H1 (cell line): ENCODE results near the gene ARHGAP27. TPM values are rescaled to one million over a fixed set of nuclear protein-coding genes. Genes with fewer than 3 reads are reported as not detected.

ENCODE experiments used
- CTCF ChIA-PET: fragments of 300-600 bp; sonication (Branson Sonifier 250); formaldehyde crosslinking; loops from one replicate; lab custom pipeline; 2021; ENCODE audit not compliant: partially characterized antibody; lab: Charles Lee
- POLR2A ChIA-PET: fragments of 300-600 bp; sonication (Branson Sonifier 250); formaldehyde crosslinking; loops from one replicate; lab custom pipeline; 2021; ENCODE audit warnings: inconsistent platforms; ENCODE audit not compliant: partially characterized antibody; lab: Charles Lee
- DNase-seq, 2 experiments: peaks; one replicate each; pipeline versions ENCODE4 v3.0.0 to v3.0.0-alpha.2; 2010 to 2022; ENCODE audit warnings: low spot score in 2 of 2, low read depth in 1 of 2, mixed read lengths in 1 of 2
- FAIRE-seq: peaks from 2 replicates; lab custom pipeline; 2011; peaks lifted over from hg19 to GRCh38; lab: Jason Lieb, UNC
- H2AFZ ChIP-seq: 2 replicates; pipeline ENCODE4 v1.8.1; 2012; ENCODE audit warnings: low read length, inconsistent platforms
- H2AK5ac ChIP-seq: 2 replicates; pipeline ENCODE4 v1.6.1; 2013; ENCODE audit warnings: low read depth, low read length
- H2BK120ac ChIP-seq: replicated peaks from 2 replicates; pipeline ENCODE3; 2013; ENCODE audit warnings: low read depth, low read length, inconsistent platforms
- H2BK12ac ChIP-seq: 2 replicates; pipeline ENCODE4 v1.6.1; 2013; ENCODE audit warnings: low read depth, low read length
- H2BK15ac ChIP-seq: 2 replicates; pipeline ENCODE4 v1.6.1; 2013; ENCODE audit warnings: low read length
- H2BK20ac ChIP-seq: 2 replicates; pipeline ENCODE4 v1.6.1; 2013; ENCODE audit warnings: low read length
- H2BK5ac ChIP-seq: 2 replicates; pipeline ENCODE4 v1.6.1; 2013; ENCODE audit warnings: low read depth, low read length
- H3K14ac ChIP-seq: 2 replicates; pipeline ENCODE4 v1.6.1; 2013; ENCODE audit warnings: inconsistent platforms; ENCODE audit not compliant: insufficient read length
- H3K18ac ChIP-seq: 2 replicates; pipeline ENCODE4 v1.6.1; 2013; ENCODE audit warnings: low read length; ENCODE audit errors: extremely low read depth
- H3K23ac ChIP-seq: 2 replicates; pipeline ENCODE4 v1.6.1; 2013; ENCODE audit warnings: inconsistent platforms; ENCODE audit not compliant: insufficient read length
- H3K23me2 ChIP-seq: 2 replicates; pipeline ENCODE4 v1.6.1; 2013; ENCODE audit warnings: low read depth, low read length
- H3K27ac ChIP-seq: 2 replicates; pipeline ENCODE4 v1.6.1; 2011; ENCODE audit warnings: low read depth, low read length, inconsistent platforms
- H3K27me3 ChIP-seq, 4 experiments: replicated peaks in 1 of 4; 1 replicate in 1 of 4; 2 replicates in 3 of 4; pipeline versions ENCODE4 v1.6.1 to v1.8.1; 2011 to 2013; ENCODE audit warnings: low read length in 3 of 4, mild to moderate bottlenecking in 3 of 4, inconsistent platforms in 2 of 4, mixed read lengths in 2 of 4, moderate library complexity in 1 of 4; ENCODE audit not compliant: control insufficient read depth in 3 of 4, insufficient read depth in 3 of 4; ENCODE audit errors: extremely low read depth in 1 of 4
- H3K36me3 ChIP-seq, 4 experiments: 2 replicates each; pipeline versions ENCODE4 v1.6.1 to v1.8.1; 2011 to 2013; ENCODE audit warnings: mild to moderate bottlenecking in 4 of 4, low read length in 3 of 4, moderate library complexity in 2 of 4, control low read depth in 1 of 4, inconsistent platforms in 1 of 4; ENCODE audit not compliant: insufficient read depth in 4 of 4, control insufficient read depth in 2 of 4
- H3K4ac ChIP-seq: replicated peaks from 2 replicates; pipeline ENCODE3; 2013; ENCODE audit warnings: low read length, low read depth, mixed read lengths, inconsistent platforms; ENCODE audit not compliant: insufficient read length
- H3K4me1 ChIP-seq, 4 experiments: replicated peaks in 1 of 4; 1 replicate in 1 of 4; 2 replicates in 3 of 4; pipeline versions ENCODE4 v1.6.1 to v1.8.1; 2011 to 2013; ENCODE audit warnings: low read length in 3 of 4, inconsistent platforms in 2 of 4, mixed read lengths in 1 of 4; ENCODE audit not compliant: insufficient read depth in 4 of 4, control insufficient read depth in 3 of 4
- H3K4me2 ChIP-seq, 2 experiments: 2 replicates each; pipeline versions ENCODE4 v1.6.1 to v1.8.1; 2011 to 2013; ENCODE audit warnings: low read depth in 2 of 2, low read length in 2 of 2, control low read depth in 1 of 2, inconsistent platforms in 1 of 2, mild to moderate bottlenecking in 1 of 2; ENCODE audit not compliant: insufficient read depth in 1 of 2
- H3K4me3 ChIP-seq, 4 experiments: fragments of 200-600, 300-600 bp in 1 of 4; sonication (generic), shearing (Covaris generic), sonication (Bioruptor Twin) in 1 of 4; 2 replicates each; pipeline versions ENCODE4 v1.5.1 to v1.8.1; 2011 to 2016; ENCODE audit warnings: low read length in 4 of 4, low read depth in 3 of 4, control low read depth in 2 of 4, inconsistent platforms in 2 of 4, mild to moderate bottlenecking in 2 of 4, mixed read lengths in 1 of 4, moderate library complexity in 1 of 4; ENCODE audit not compliant: insufficient read depth in 2 of 4; ENCODE audit errors: extremely low read depth in 1 of 4
- H3K56ac ChIP-seq: replicated peaks from 2 replicates; pipeline ENCODE3; 2013; ENCODE audit warnings: low read depth, mild to moderate bottlenecking, mixed read lengths, low read length, inconsistent platforms; ENCODE audit not compliant: insufficient read length
- H3K79me1 ChIP-seq: 2 replicates; pipeline ENCODE4 v1.6.1; 2013; ENCODE audit warnings: low read depth, low read length, control low read depth
- H3K79me2 ChIP-seq, 2 experiments: 2 replicates each; pipeline versions ENCODE4 v1.6.1 to v1.8.1; 2012 to 2013; ENCODE audit warnings: low read length in 2 of 2, mild to moderate bottlenecking in 2 of 2, inconsistent platforms in 1 of 2; ENCODE audit not compliant: insufficient read depth in 2 of 2, control insufficient read depth in 1 of 2
- H3K9ac ChIP-seq, 4 experiments: replicated peaks in 1 of 4; 1 replicate in 1 of 4; 2 replicates in 3 of 4; pipeline versions ENCODE4 v1.6.1 to v1.8.1; 2011 to 2013; ENCODE audit warnings: low read depth in 3 of 4, low read length in 3 of 4, control low read depth in 2 of 4, mild to moderate bottlenecking in 2 of 4, moderate library complexity in 2 of 4, inconsistent platforms in 1 of 4; ENCODE audit errors: extremely low read depth in 1 of 4
- H3K9me3 ChIP-seq, 2 experiments: 2 replicates each; pipeline versions ENCODE4 v1.6.1 to v1.8.1; 2012 to 2013; ENCODE audit warnings: mild to moderate bottlenecking in 2 of 2, moderate library complexity in 2 of 2, control low read depth in 1 of 2, inconsistent platforms in 1 of 2, low read depth in 1 of 2, low read length in 1 of 2, mixed read lengths in 1 of 2; ENCODE audit not compliant: insufficient read depth in 2 of 2
- H4K20me1 ChIP-seq, 2 experiments: replicated peaks in 1 of 2; 2 replicates each; pipeline versions ENCODE3 to v1.8.1; 2011 to 2013; ENCODE audit warnings: inconsistent platforms in 2 of 2, low read length in 2 of 2, mild to moderate bottlenecking in 1 of 2; ENCODE audit not compliant: insufficient read depth in 2 of 2, control insufficient read depth in 1 of 2
- H4K5ac ChIP-seq: 2 replicates; pipeline ENCODE4 v1.6.1; 2013; ENCODE audit warnings: low read length, low read depth, mixed read lengths, inconsistent platforms; ENCODE audit not compliant: insufficient read length
- H4K8ac ChIP-seq: 2 replicates; pipeline ENCODE4 v1.8.0; 2013; ENCODE audit warnings: mild to moderate bottlenecking, moderate library complexity, low read length, inconsistent platforms; ENCODE audit not compliant: insufficient read depth; ENCODE audit errors: extremely low read depth
- H4K91ac ChIP-seq: replicated peaks from 2 replicates; pipeline ENCODE3; 2013; ENCODE audit warnings: low read length, mixed read lengths, inconsistent platforms; ENCODE audit not compliant: insufficient read length
- BACH1 ChIP-seq: IDR thresholded peaks from 2 replicates; pipeline ENCODE4 v1.6.1; 2012; ENCODE audit warnings: low read length, improper control_type of control experiment
- CBX5 ChIP-seq: fragments of 300-800, 300-1000 bp; sonication (generic); IDR thresholded peaks from 2 replicates; pipeline ENCODE4 v1.7.1; 2016; ENCODE audit warnings: antibody characterized with exemption, low read length, low read depth
- CHD1 ChIP-seq: IDR thresholded peaks from 2 replicates; pipeline ENCODE4 v1.6.1; 2012; ENCODE audit warnings: low read depth, low read length, improper control_type of control experiment
- RAD21 ChIP-seq, 2 experiments: IDR thresholded peaks in 1 of 2; conservative IDR thresholded peaks in 1 of 2; 2 replicates each; pipeline ENCODE4 v1.6.1; 2011; ENCODE audit warnings: low read depth in 2 of 2, low read length in 2 of 2, improper control_type of control experiment in 1 of 2, inconsistent platforms in 1 of 2, mild to moderate bottlenecking in 1 of 2, moderate library complexity in 1 of 2
- SP4 ChIP-seq: IDR thresholded peaks from 2 replicates; pipeline ENCODE4 v1.6.1; 2012; ENCODE audit warnings: low read length, inconsistent platforms
- SRF ChIP-seq: IDR thresholded peaks from 2 replicates; pipeline ENCODE4 v1.6.1; 2011; ENCODE audit warnings: mild to moderate bottlenecking, low read depth, low read length, moderate library complexity
- TBP ChIP-seq: IDR thresholded peaks from 2 replicates; pipeline ENCODE4 v1.6.1; 2011; ENCODE audit warnings: low read depth, low read length, improper control_type of control experiment
- USF2 ChIP-seq: IDR thresholded peaks from 2 replicates; pipeline ENCODE4 v1.6.1; 2011; ENCODE audit warnings: low read length, improper control_type of control experiment
- WGBS, 2 experiments: shearing (Covaris generic) in 1 of 2; methylation state at CpG; one replicate each; pipeline versions ENCODE4 v1.1.6 to v1.1.7; 2013 to 2015; ENCODE audit warnings: low lambda C conversion rate in 2 of 2, mixed read lengths in 2 of 2, inconsistent platforms in 1 of 2, low coverage in 1 of 2, missing lambda C conversion rate in 1 of 2; ENCODE audit not compliant: insufficient replicate concordance in 2 of 2, insufficient coverage in 1 of 2, insufficient read length in 1 of 2; ENCODE audit errors: extremely low coverage in 1 of 2, missing lambda C conversion rate in 1 of 2; 5-methylcytosine and 5-hydroxymethylcytosine counted together
- polyA plus RNA-seq, 7 experiments: library from polyadenylated mRNA; depleted of rRNA in 3 of 7; stranded (reverse) in 5 of 7; unstranded in 2 of 7; fragments of >200 nt in 5 of 7; fragments of 200-250 nt in 2 of 7; gene quantifications; 1 replicate in 5 of 7; 2 replicates in 1 of 7; 4 replicates in 1 of 7; pipeline versions ENCODE4 v1.2.1 to v1.2.3, GENCODE V29; 2011 to 2013; ENCODE audit warnings: missing spikeins in 2 of 7, mixed read lengths in 2 of 7
- total RNA-seq: library from RNA; stranded (reverse); fragmentation: NEBNext Ultra II Directional; extraction: Animal tissue kit (Norgen Biotek cat#: 25700); gene quantifications from 2 replicates; pipeline ENCODE4 v1.2.1, GENCODE V29; 2021

The ARHGAP27 gene
- total and polyA plus RNA-seq, 2 of the 8 experiments (the other 6 are each of a cell fraction or from before 2014, with no cell fraction given) = 11.6 to 13.1 TPM

- Histone ChIP-seq H3K4me1 (peaks cover 0 to 7% (median 6%) of the 10 kb centered on the region in 4 experiments; a peak in 3 of 7 replicates), H3K18ac (no peak overlapping the region), H2AFZ (no peak overlapping the region), H3K56ac (no peak overlapping the region), H2BK12ac (no peak overlapping the region), H2AK5ac (no peak overlapping the region), H4K5ac (no peak overlapping the region), H3K27ac (no peak overlapping the region), H3K9me3 (no peaks in the 10 kb centered on the region), H2BK15ac (0 out of 2 replicates have a peak overlapping the region, but pooled peaks have one; percentile 20), H4K8ac (no peak overlapping the region), H3K4ac (no peak overlapping the region), H3K23me2 (no peaks in the 10 kb centered on the region)
- FAIRE-seq = no peak
- 76% methylated on average over 1 of the region's 1 CpG; no CpG with 5 or more reads in 1 of the 2 experiments for WGBS, 2 experiments
- no peak for DNase-seq
- no peak for TF ChIP-seq CBX5
- TF ChIP-seq USF2 = no peak
- no peak for TF ChIP-seq RAD21 (IDR thresholded peaks at IDR 0.05 in 1 of 2, conservative IDR thresholded peaks at IDR 0.05 in 1 of 2; ENCODE audit: low read depth in 2 of 2, low read length in 2 of 2)
- no peak for TF ChIP-seq SRF
- TF ChIP-seq CHD1 = no peak
- no peak for TF ChIP-seq TBP
- no peak for TF ChIP-seq BACH1
- TF ChIP-seq SP4 = no peak
- TF ChIP-seq, all 59 proteins: peak for 0
- Histone ChIP-seq H2BK120ac (no peak overlapping the region), H3K79me1 (no peaks in the 10 kb centered on the region), H3K14ac (no peak overlapping the region), H3K79me2 (no peaks in the 10 kb centered on the region), H3K4me2 (no peak overlapping the region), H2BK5ac (no peak overlapping the region), H4K20me1 (no peaks in the 10 kb centered on the region), H3K4me3 (no peak overlapping the region), H2BK20ac (peak overlapping the region; percentile 28; the same call in 1 of the 2 replicates), H3K36me3 (no peaks in the 10 kb centered on the region), H3K23ac (no peak overlapping the region), H3K27me3 (no peaks in the 10 kb centered on the region), H3K9ac (no peak overlapping the region), H4K91ac (no peak overlapping the region)
- CTCF ChIA-PET = interaction anchor here (2.0 to 20.9 kb wide), 7 partner anchors 9 to 163 kb away, joined by 4 to 579 read pairs (median 20); partner anchors contain the start of genes MAP3K14 and SPATA32
- POLR2A ChIA-PET = no interaction called here
Observed at GRCh38 chr17:45383003-45383402, 49.7 kb downstream of the ARHGAP27 start.
